Muscle of back (tissue), 13 donors: ENCODE results near the gene SP140. TPM values are rescaled to one million over a fixed set of nuclear protein-coding genes. Genes with fewer than 3 reads are reported as not detected.
A peak's percentile ranks its signal among the peaks of the same experiment; 100 is the strongest.
"Not testable (repeated sequence)": the region's sequence is repeated elsewhere in the genome, so short reads cannot be mapped to it uniquely, and the experiment has no call there.

Experiments used
- DNase-seq, 3 donors: peaks; one replicate each; pipeline versions ENCODE4 v3.0.0 to v3.0.0-alpha.2; 2013
- long read RNA-seq, 9 donors: transcript quantifications; one replicate each; lab custom pipeline, GENCODE V29; 2026
- polyA plus RNA-seq, 10 donors: library from polyadenylated mRNA; unstranded; fragments of 120-200 nt; gene quantifications; one replicate each; pipeline ENCODE4 v1.2.1, GENCODE V29; 2013; ENCODE audit not compliant: insufficient read length in 10 of 10

Gene SP140
- 1 to 10 TPM in 4 of 10 donors, under 1 TPM in 6; 0.38 to 2.7 (median 0.77) TPM for polyA plus RNA-seq
- long read RNA-seq, donor 1 = 0 reads
- long read RNA-seq, donor 2 = 0 reads
- long read RNA-seq, donor 3 = 0 reads
- long read RNA-seq, donor 4 = 0 reads
- long read RNA-seq, donor 5 = 0 reads
- long read RNA-seq, donor 6 = 0 reads
- long read RNA-seq, donor 7 = 0 reads
- long read RNA-seq, donor 8 = 0 reads
- long read RNA-seq, donor 9 = 0 reads

- peak in 1 of 3 donors; percentile 18 for DNase-seq
These were observed at the start of gene SP140 for GRCh38 chr2:230225486-230225885. TSS of gene SP140 (plus strand) at chr2:230225736. CDS start at chr2:230225845, 109 bp downstream.

GRCh38 chr2:230176996-230177395 lies 48.5 kb upstream of the SP140 start:
- DNase-seq = no peak

- no peak for DNase-seq
These were observed 46.7 kb upstream of the SP140 start for GRCh38 chr2:230178546-230179485.

- no peak for DNase-seq
These were observed 45.6 kb upstream of the SP140 start for GRCh38 chr2:230179907-230180306.

GRCh38 chr2:230181195-230181594 lies 44.3 kb upstream of the SP140 start:
- no peak for DNase-seq

- no peak for DNase-seq
These were observed 40.6 kb upstream of the SP140 start for GRCh38 chr2:230184727-230185578.

GRCh38 chr2:230202430-230203109 lies 23.0 kb upstream of the SP140 start:
- no peak for DNase-seq

- no peak for DNase-seq
These were observed 22.3 kb upstream of the SP140 start for GRCh38 chr2:230203110-230203676.

- DNase-seq = no peak
These were observed 20.5 kb upstream of the SP140 start for GRCh38 chr2:230205034-230205433.

- DNase-seq = no peak
These were observed 19.8 kb upstream of the SP140 start for GRCh38 chr2:230205721-230206120.

- no peak for DNase-seq
These were observed 17.0 kb upstream of the SP140 start for GRCh38 chr2:230208576-230208975.

- DNase-seq = no peak
These were observed 16.0 kb upstream of the SP140 start for GRCh38 chr2:230209422-230210051.

GRCh38 chr2:230216489-230216888 lies 9.0 kb upstream of the SP140 start:
- no peak for DNase-seq

GRCh38 chr2:230217424-230217823 lies 8.1 kb upstream of the SP140 start:
- no peak for DNase-seq

GRCh38 chr2:230218421-230218820 lies 7.1 kb upstream of the SP140 start:
- DNase-seq = peak in 2 of 3 donors; percentile 9 to 23

- DNase-seq = peak; percentile 80 to 96 (median 89)
These were observed 5.9 kb upstream of the SP140 start, which contains the start of gene SP110 for GRCh38 chr2:230219419-230220331. TSS of gene SP110 (minus strand) at chr2:230219984. CDS start at chr2:230216927, 3,057 bp downstream.

GRCh38 chr2:230220347-230220969 lies 5.1 kb upstream of the SP140 start:
- DNase-seq = no peak

- DNase-seq = no peak
These were observed 4.0 kb upstream of the SP140 start for GRCh38 chr2:230221493-230221892.

GRCh38 chr2:230222829-230223228 lies 2.7 kb upstream of the SP140 start:
- not testable (repeated sequence) for DNase-seq
